ENCODE results near the gene CERS6. TPM values are rescaled to one million over a fixed set of nuclear protein-coding genes. Genes with fewer than 3 reads are reported as not detected.

CERS6 gene
- total and polyA plus RNA-seq, 10 of the 15 experiments (the other 5 are each of a cell fraction or from before 2014, with no cell fraction given): 1.3 to 20.4 (median 14.1) TPM

DNA sequence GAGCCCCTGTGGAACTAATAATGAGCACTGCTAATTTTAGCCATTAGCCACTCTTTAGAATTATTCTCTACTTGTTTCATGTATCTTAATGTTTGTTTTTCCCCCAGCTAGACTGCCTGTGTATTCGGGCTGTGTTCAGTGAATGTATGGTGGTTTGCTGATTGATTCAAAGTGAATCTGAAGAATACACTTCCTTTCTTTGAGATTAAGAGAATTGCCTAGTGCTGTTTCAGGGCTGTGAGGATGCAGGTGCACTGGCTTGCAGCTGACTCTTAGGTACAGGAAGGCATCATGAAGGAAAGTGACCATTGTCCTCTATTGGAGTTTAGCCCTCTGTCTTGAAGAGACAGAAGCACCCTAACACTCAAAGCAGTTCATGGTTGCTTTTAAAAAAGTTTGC, 138.7 kb downstream of the CERS6 start (continued):
- no peak for TF ChIP-seq BHLHE40 (IDR thresholded peaks at IDR 0.05; ENCODE audit: borderline replicate concordance in 1 of 2, low read depth in 2 of 2, low read length in 1 of 2)
- no peak for TF ChIP-seq RBBP5 (conservative IDR thresholded peaks at IDR 0.05)

DNA sequence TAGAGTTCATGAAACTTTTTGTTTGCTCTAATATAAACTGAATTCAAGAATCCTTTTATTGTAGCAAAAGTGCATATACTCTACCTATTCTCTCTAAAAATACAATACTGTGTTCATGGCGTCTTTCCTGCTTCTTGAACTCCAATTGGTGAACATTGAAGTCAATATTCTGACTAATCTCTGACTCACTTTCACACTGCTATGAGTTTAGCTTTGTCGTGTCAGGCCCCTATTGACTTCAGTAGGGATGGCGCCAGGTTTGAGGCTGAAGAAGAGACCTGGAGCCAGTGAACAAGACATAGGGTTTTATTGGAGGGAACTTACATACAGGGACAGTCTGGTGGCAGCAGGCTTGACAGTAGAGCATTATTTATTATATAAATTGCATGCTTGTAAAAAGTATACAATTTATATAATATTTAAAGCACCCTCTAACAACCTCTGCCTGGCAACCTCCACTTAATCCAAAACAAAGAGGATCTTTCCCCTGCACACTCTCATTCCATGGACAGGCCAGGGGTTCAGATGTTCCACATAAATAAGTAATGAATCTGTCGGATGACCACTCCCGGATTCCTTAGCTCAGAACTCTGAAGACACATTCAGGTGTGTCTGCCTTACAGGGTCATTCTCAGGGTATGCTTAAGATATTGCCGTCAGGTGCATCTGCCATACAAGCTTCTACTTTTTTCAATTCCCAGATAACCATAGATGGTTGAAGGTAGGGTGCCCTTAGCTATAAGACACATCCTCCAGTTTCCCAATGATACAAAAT, 141.0 kb downstream of the CERS6 start:
- ChIA-PET CTCF (interaction anchor here (0.7 kb wide), 2 partner anchors 12 to 54 kb away, joined by 3 read pairs; no protein-coding TSS in a partner anchor), POLR2A (no interaction called here), RAD21 (ENCODE audit: unreplicated experiment) (no interaction called here), SMC1A (ENCODE audit: uncharacterized antibody, unreplicated experiment) (no interaction called here)
- DNase-seq (ENCODE audit: low read depth, low spot score) (no peak), ATAC-seq (no peak), FAIRE-seq (no peak)
- BruUV-seq (replicated peaks): no TSS peak
- no peaks in the 10 kb centered on the region for H4K20me1 ChIP-seq (ENCODE audit: control insufficient read depth, insufficient read depth)
- no peaks in the 10 kb centered on the region; the same call in 2 of the 3 replicates for H3K9me3 ChIP-seq (replicated peaks; ENCODE audit: control insufficient read depth, insufficient read depth, low read length)
- in situ Hi-C loops (cut with MboI) (no loop called here), intact Hi-C loops (cut with micrococcal nuclease; ENCODE audit: unreplicated experiment) (no loop called here)
- no peaks in the 10 kb centered on the region for H3K27me3 ChIP-seq (replicated peaks in 1 of 2; ENCODE audit: control insufficient read depth in 2 of 2, insufficient read depth in 2 of 2, low read length in 1 of 2)
- H2AFZ ChIP-seq (ENCODE audit: control insufficient read depth, low read depth, low read length): no peak overlapping the region
- no peak overlapping the region for H3K4me2 ChIP-seq (ENCODE audit: control insufficient read depth, insufficient read depth)
- H3K4me3 ChIP-seq: no peak overlapping the region
- no peak overlapping the region for H3K27ac ChIP-seq (ENCODE audit: control insufficient read depth, insufficient read depth)
- no peaks in the 10 kb centered on the region for H3K36me3 ChIP-seq (ENCODE audit: control insufficient read depth in 2 of 2, insufficient read depth in 2 of 2, low read length in 1 of 2)
- H3K79me2 ChIP-seq (ENCODE audit: control insufficient read depth, insufficient read depth, low read length): peaks cover 16% of the 10 kb centered on the region
- H3K9ac ChIP-seq (ENCODE audit: control insufficient read depth, insufficient read depth, low read length): no peak overlapping the region
- 84% methylated on average over 6 of the region's 6 CpGs for WGBS (ENCODE audit: insufficient coverage, insufficient replicate concordance, low lambda C conversion rate, missing lambda C conversion rate)
- peaks cover 44% of the 10 kb centered on the region for H3K4me1 ChIP-seq (ENCODE audit: control insufficient read depth, insufficient read depth, low read length)
- TF ChIP-seq, protein P1, sequence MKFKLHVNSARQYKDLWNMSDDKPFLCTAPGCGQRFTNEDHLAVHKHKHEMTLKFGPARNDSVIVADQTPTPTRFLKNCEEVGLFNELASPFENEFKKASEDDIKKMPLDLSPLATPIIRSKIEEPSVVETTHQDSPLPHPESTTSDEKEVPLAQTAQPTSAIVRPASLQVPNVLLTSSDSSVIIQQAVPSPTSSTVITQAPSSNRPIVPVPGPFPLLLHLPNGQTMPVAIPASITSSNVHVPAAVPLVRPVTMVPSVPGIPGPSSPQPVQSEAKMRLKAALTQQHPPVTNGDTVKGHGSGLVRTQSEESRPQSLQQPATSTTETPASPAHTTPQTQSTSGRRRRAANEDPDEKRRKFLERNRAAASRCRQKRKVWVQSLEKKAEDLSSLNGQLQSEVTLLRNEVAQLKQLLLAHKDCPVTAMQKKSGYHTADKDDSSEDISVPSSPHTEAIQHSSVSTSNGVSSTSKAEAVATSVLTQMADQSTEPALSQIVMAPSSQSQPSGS (IDR thresholded peaks at IDR 0.05; ENCODE audit: low read length): no peak
- TF ChIP-seq FOXM1 (IDR thresholded peaks at IDR 0.05; ENCODE audit: low read depth, low read length) (no peak), PAX5 (IDR thresholded peaks at IDR 0.05; ENCODE audit: borderline replicate concordance, low read depth, low read length) (no peak), SMAD1 (IDR thresholded peaks at IDR 0.05; ENCODE audit: low read depth, partially characterized antibody) (no peak), NRF1 (conservative IDR thresholded peaks at IDR 0.05; ENCODE audit: low read depth, low read length) (no peak), RB1 (IDR thresholded peaks at IDR 0.05; ENCODE audit: borderline replicate concordance) (no peak), ZBED1 (IDR thresholded peaks at IDR 0.05; ENCODE audit: borderline replicate concordance) (no peak), RAD21 (IDR thresholded peaks at IDR 0.05; ENCODE audit: insufficient read depth, low read depth, low read length) (no peak), PAX8 (IDR thresholded peaks at IDR 0.05) (no peak), KDM1A (IDR thresholded peaks at IDR 0.05; ENCODE audit: borderline replicate concordance) (no peak), E4F1 (IDR thresholded peaks at IDR 0.05; ENCODE audit: borderline replicate concordance, partially characterized antibody) (no peak), TCF7 (IDR thresholded peaks at IDR 0.05; ENCODE audit: borderline replicate concordance) (no peak)
- TF ChIP-seq, protein P2, sequence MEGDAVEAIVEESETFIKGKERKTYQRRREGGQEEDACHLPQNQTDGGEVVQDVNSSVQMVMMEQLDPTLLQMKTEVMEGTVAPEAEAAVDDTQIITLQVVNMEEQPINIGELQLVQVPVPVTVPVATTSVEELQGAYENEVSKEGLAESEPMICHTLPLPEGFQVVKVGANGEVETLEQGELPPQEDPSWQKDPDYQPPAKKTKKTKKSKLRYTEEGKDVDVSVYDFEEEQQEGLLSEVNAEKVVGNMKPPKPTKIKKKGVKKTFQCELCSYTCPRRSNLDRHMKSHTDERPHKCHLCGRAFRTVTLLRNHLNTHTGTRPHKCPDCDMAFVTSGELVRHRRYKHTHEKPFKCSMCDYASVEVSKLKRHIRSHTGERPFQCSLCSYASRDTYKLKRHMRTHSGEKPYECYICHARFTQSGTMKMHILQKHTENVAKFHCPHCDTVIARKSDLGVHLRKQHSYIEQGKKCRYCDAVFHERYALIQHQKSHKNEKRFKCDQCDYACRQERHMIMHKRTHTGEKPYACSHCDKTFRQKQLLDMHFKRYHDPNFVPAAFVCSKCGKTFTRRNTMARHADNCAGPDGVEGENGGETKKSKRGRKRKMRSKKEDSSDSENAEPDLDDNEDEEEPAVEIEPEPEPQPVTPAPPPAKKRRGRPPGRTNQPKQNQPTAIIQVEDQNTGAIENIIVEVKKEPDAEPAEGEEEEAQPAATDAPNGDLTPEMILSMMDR (IDR thresholded peaks at IDR 0.05 in 2 of 3, conservative IDR thresholded peaks at IDR 0.05 in 1 of 3; ENCODE audit: control insufficient read depth in 2 of 3, extremely low read depth in 1 of 3, insufficient read depth in 1 of 3, low read depth in 3 of 3, low read length in 3 of 3): no peak
- TF ChIP-seq, protein P3, sequence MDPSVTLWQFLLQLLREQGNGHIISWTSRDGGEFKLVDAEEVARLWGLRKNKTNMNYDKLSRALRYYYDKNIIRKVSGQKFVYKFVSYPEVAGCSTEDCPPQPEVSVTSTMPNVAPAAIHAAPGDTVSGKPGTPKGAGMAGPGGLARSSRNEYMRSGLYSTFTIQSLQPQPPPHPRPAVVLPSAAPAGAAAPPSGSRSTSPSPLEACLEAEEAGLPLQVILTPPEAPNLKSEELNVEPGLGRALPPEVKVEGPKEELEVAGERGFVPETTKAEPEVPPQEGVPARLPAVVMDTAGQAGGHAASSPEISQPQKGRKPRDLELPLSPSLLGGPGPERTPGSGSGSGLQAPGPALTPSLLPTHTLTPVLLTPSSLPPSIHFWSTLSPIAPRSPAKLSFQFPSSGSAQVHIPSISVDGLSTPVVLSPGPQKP (IDR thresholded peaks at IDR 0.05; ENCODE audit: low read depth, low read length): no peak

Data from GM12878 (cell line).